Fibroblast of pulmonary artery (primary cell): ENCODE results near the gene STEAP1B.
"Not testable (repeated sequence)": the region's sequence is repeated elsewhere in the genome, so short reads cannot be mapped to it uniquely, and the experiment has no call there.

Experiments used
- DNase-seq: peaks from one replicate; pipeline ENCODE4 v3.0.0-alpha.2; 2010; ENCODE audit warnings: low read depth
- H3K4me3 ChIP-seq: replicated peaks from 2 replicates; pipeline ENCODE4 v1.5.1; 2011; ENCODE audit warnings: low read depth, mild to moderate bottlenecking, control low read depth, low read length, moderate library complexity
- CTCF ChIP-seq: IDR thresholded peaks from 2 replicates; pipeline ENCODE4 v1.5.1; 2011; ENCODE audit warnings: mild to moderate bottlenecking, control low read depth, low read length, inconsistent platforms; ENCODE audit errors: missing control alignments

Gene STEAP1B

GRCh38 chr7:22504519-22504918 lies 4.5 kb upstream of the STEAP1B start:
- not testable (repeated sequence) for H3K4me3 ChIP-seq, DNase-seq
- peak; percentile 32 for TF ChIP-seq CTCF

GRCh38 chr7:22502104-22502503 lies 2.1 kb upstream of the STEAP1B start:
- not testable (repeated sequence) for DNase-seq, H3K4me3 ChIP-seq

GRCh38 chr7:22501336-22501735 lies 1.3 kb upstream of the STEAP1B start:
- not testable (repeated sequence) for H3K4me3 ChIP-seq
- peak; percentile 21 for TF ChIP-seq CTCF
- peak; percentile 54 for DNase-seq

GRCh38 chr7:22499044-22499443 lies 944 bp downstream of the STEAP1B start:
- DNase-seq = peak; percentile 13
- no peak overlapping the region for H3K4me3 ChIP-seq
- no peak for TF ChIP-seq CTCF

- DNase-seq = peak; percentile 21
Observed at GRCh38 chr7:22496912-22497311, 3.1 kb downstream of the STEAP1B start.

GRCh38 chr7:22496296-22496888 lies 3.6 kb downstream of the STEAP1B start:
- H3K4me3 ChIP-seq, DNase-seq: not testable (repeated sequence)

More at GRCh38 chr7:22496912-22497311, 3.1 kb downstream of the STEAP1B start:
- not testable (repeated sequence) for H3K4me3 ChIP-seq

GRCh38 chr7:22493160-22493925 lies 6.6 kb downstream of the STEAP1B start:
- not testable (repeated sequence) for H3K4me3 ChIP-seq, DNase-seq

- DNase-seq = peak; percentile 81
- TF ChIP-seq CTCF = peak; percentile 89
- no peak overlapping the region for H3K4me3 ChIP-seq
Observed at GRCh38 chr7:22488643-22489462, 11.1 kb downstream of the STEAP1B start.
